GM23338 (cell line): ENCODE results near the gene KAT6B. TPM values are rescaled to one million over a fixed set of nuclear protein-coding genes. Genes with fewer than 3 reads are reported as not detected.

ENCODE experiments used
- ATAC-seq: fragments of 200-7000 bp; cut with Tn5 transposase; 3 replicates; pipeline ENCODE4 v1.9.1; 2020
- DNase-seq: peaks from one replicate; pipeline ENCODE4 v3.0.0-alpha.2; 2015; ENCODE audit warnings: low spot score
- H2AFZ ChIP-seq: fragments of 200-600 bp; sonication (generic); 2 replicates; pipeline ENCODE4 v1.8.0; 2016; ENCODE audit warnings: antibody characterized with exemption, mild to moderate bottlenecking, moderate library complexity
- H3F3A ChIP-seq: fragments of 200-600 bp; sonication (generic); replicated peaks from 2 replicates; pipeline ENCODE4 v1.8.0; 2017; ENCODE audit warnings: antibody characterized with exemption, mixed run types, low read depth
- H3K27ac ChIP-seq: fragments of 200-600 bp; sonication (generic); 2 replicates; pipeline ENCODE4 v1.6.1; 2016; ENCODE audit warnings: low read depth
- H3K27me3 ChIP-seq: fragments of 200-600 bp; sonication (generic); 2 replicates; pipeline ENCODE4 v1.8.0; 2016; ENCODE audit warnings: mild to moderate bottlenecking, mixed run types, moderate library complexity; ENCODE audit not compliant: insufficient read depth
- H3K36me3 ChIP-seq: fragments of 200-600 bp; sonication (generic); 2 replicates; pipeline ENCODE4 v1.8.0; 2016; ENCODE audit warnings: mild to moderate bottlenecking; ENCODE audit not compliant: insufficient read depth
- H3K4me1 ChIP-seq: fragments of 200-600 bp; sonication (generic); 2 replicates; pipeline ENCODE4 v1.8.0; 2016; ENCODE audit warnings: mild to moderate bottlenecking, moderate library complexity; ENCODE audit not compliant: insufficient read depth
- H3K4me2 ChIP-seq: fragments of 200-600 bp; sonication (generic); 2 replicates; pipeline ENCODE4 v1.7.1; 2017; ENCODE audit warnings: mixed run types
- H3K4me3 ChIP-seq: fragments of 200-600 bp; sonication (generic); 2 replicates; pipeline ENCODE4 v1.6.1; 2016; ENCODE audit warnings: mixed run types
- H3K79me2 ChIP-seq: fragments of 200-600 bp; sonication (generic); replicated peaks from 2 replicates; pipeline ENCODE4 v1.8.0; 2017; ENCODE audit warnings: mild to moderate bottlenecking; ENCODE audit not compliant: insufficient read depth
- H3K9me2 ChIP-seq: fragments of 200-600 bp; sonication (generic); 2 replicates; pipeline ENCODE4 v1.8.0; 2017; ENCODE audit not compliant: insufficient read depth
- H4K20me1 ChIP-seq: fragments of 200-600 bp; sonication (generic); replicated peaks from 2 replicates; pipeline ENCODE4 v1.8.0; 2017; ENCODE audit warnings: mild to moderate bottlenecking; ENCODE audit not compliant: insufficient read depth
- H3K27ac Mint-ChIP-seq: 2 replicates; pipeline ENCODE4 v1.8.0; 2020; ENCODE audit warnings: inconsistent platforms, mild to moderate bottlenecking, moderate library complexity, mixed read lengths
- H3K27me3 Mint-ChIP-seq: 3 replicates; pipeline ENCODE4 v1.8.0; 2022; ENCODE audit warnings: low read depth, mild to moderate bottlenecking, moderate library complexity, mixed read lengths, inconsistent platforms; ENCODE audit not compliant: insufficient read depth, poor library complexity
- H3K36me3 Mint-ChIP-seq: 3 replicates; pipeline ENCODE4 v1.8.0; 2021; ENCODE audit warnings: low read depth, mild to moderate bottlenecking, inconsistent platforms, moderate library complexity, mixed read lengths
- H3K4me1 Mint-ChIP-seq: 3 replicates; pipeline ENCODE4 v1.8.0; 2020; ENCODE audit warnings: mild to moderate bottlenecking, inconsistent platforms, mixed read lengths
- H3K4me3 Mint-ChIP-seq: 3 replicates; pipeline ENCODE4 v1.8.0; 2021; ENCODE audit warnings: moderate library complexity, mild to moderate bottlenecking, inconsistent platforms, mixed read lengths
- H3K9me3 Mint-ChIP-seq: 3 replicates; pipeline ENCODE4 v1.8.0; 2020; ENCODE audit warnings: moderate library complexity, mild to moderate bottlenecking, inconsistent platforms, mixed read lengths
- CREB1 ChIP-seq: fragments of 250-450 bp; sonication (Bioruptor Pico); IDR thresholded peaks from 2 replicates; pipeline ENCODE4 v1.5.0; 2020; ENCODE audit warnings: low read depth, mild to moderate bottlenecking, moderate library complexity
- EZH2 ChIP-seq: fragments of 200-600 bp; sonication (generic); IDR thresholded peaks from one replicate; pipeline ENCODE4 v1.8.0; 2017; ENCODE audit warnings: antibody characterized with exemption, mild to moderate bottlenecking, low read depth; ENCODE audit not compliant: unreplicated experiment
- EZH2phosphoT487 ChIP-seq: fragments of 200-600 bp; sonication (generic); IDR thresholded peaks from one replicate; pipeline ENCODE4 v1.8.1; 2018; ENCODE audit warnings: antibody characterized with exemption; ENCODE audit not compliant: unreplicated experiment
- JUNB ChIP-seq: IDR thresholded peaks from one replicate; pipeline ENCODE4 v1.6.1; 2016; ENCODE audit warnings: antibody characterized with exemption; ENCODE audit not compliant: unreplicated experiment
- NANOG ChIP-seq: IDR thresholded peaks from 2 replicates; pipeline ENCODE4 v1.6.1; 2016; ENCODE audit warnings: antibody characterized with exemption, borderline replicate concordance
- POLR2AphosphoS5 ChIP-seq: IDR thresholded peaks from 2 replicates; pipeline ENCODE4 v1.6.1; 2016; ENCODE audit warnings: antibody characterized with exemption, low read depth
- STAT1 ChIP-seq: IDR thresholded peaks from one replicate; pipeline ENCODE4 v1.6.1; 2016; ENCODE audit warnings: antibody characterized with exemption; ENCODE audit not compliant: unreplicated experiment
- ZNF114 ChIP-seq: fragments of 250-450 bp; sonication (Bioruptor Pico); IDR thresholded peaks from 2 replicates; pipeline ENCODE4 v1.5.0; 2020; ENCODE audit warnings: mild to moderate bottlenecking, moderate library complexity
- ZNF331 ChIP-seq: fragments of 250-450 bp; sonication (Bioruptor Pico); IDR thresholded peaks from 2 replicates; pipeline ENCODE4 v1.5.0; 2020; ENCODE audit warnings: low read depth, mild to moderate bottlenecking, moderate library complexity
- polyA plus RNA-seq: library from polyadenylated mRNA; unstranded; fragments of >200 nt; fragmentation: Nextera tagmentation; extraction: Ambion mirVana; gene quantifications from 2 replicates; pipeline ENCODE4 v1.2.1, GENCODE V29; 2016
- total RNA-seq: library from RNA; depleted of rRNA; stranded (reverse); fragments of >200 nt; shearing (Covaris generic); gene quantifications from 2 replicates; pipeline ENCODE4 v1.2.3, GENCODE V29; 2014
- TF ChIP-seq, protein P1 (sequence below), 2 experiments: fragments of 200-600 bp in 1 of 2; sonication (generic) in 1 of 2; conservative IDR thresholded peaks; 2 replicates each; pipeline versions ENCODE4 v1.5.1 to v1.6.1; 2016 to 2017; ENCODE audit warnings: antibody characterized with exemption in 2 of 2, low read depth in 2 of 2, mild to moderate bottlenecking in 2 of 2, moderate library complexity in 1 of 2
- TF ChIP-seq, protein P2 (sequence below): IDR thresholded peaks from one replicate; pipeline ENCODE4 v1.6.1; 2018; ENCODE audit warnings: antibody characterized with exemption; ENCODE audit not compliant: unreplicated experiment
- TF ChIP-seq, protein P3 (sequence below): fragments of 250-450 bp; sonication (Bioruptor Pico); IDR thresholded peaks from 2 replicates; pipeline ENCODE4 v1.5.0; 2020; ENCODE audit warnings: mild to moderate bottlenecking, moderate library complexity
- TF ChIP-seq, protein P4 (sequence below): IDR thresholded peaks from 2 replicates; pipeline ENCODE4 v1.6.1; 2016; ENCODE audit warnings: antibody characterized with exemption

The KAT6B gene
- total and polyA plus RNA-seq, 2 experiments from 2014 or later = 21.3 to 31.4 TPM

DNA sequence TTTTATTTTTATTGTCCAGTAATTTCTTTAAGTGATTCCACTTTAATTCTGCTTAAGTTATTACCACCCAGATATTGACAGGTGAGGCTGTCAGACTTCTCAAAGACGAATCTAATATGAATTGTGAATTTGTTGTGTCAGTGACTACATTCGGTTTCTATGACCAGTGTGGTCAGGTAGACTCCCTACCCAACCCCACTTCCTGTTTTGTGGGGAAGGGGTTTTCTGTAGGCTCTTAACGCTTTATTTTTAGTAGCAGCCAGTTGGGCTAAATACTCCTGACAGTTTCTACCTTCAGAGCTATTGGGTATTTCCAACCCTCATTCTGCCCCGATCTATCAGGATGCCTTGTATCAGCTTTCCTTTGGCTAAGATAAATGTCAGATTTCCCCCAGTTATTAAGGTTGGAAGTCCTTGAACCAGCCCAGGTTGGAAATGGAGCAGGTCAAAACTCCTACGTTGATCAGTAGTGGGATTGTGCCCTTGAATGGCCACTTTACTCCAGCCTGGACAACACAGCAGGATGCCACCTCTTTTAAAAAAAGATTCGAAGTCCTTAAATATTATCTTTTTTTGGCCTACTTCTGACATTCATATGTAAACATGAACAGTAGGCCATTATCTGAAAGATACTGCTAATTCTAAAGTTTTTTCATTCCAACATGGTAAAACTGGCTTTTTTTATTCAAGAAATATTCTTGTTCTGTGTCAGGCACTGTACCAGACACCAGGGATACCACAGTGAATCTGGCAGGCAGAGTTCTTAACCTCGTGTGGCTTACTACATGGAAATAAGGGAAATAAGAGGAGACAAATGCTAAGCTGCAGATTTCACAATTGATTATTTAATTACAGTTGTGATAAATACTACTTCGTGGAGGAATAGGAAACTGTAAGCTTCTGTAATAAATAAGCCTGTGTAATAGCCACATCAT, 151.8 kb downstream of the KAT6B start:
- no peaks in the 10 kb centered on the region for H3K79me2 ChIP-seq
- H3K9me3 Mint-ChIP-seq = no peaks in the 10 kb centered on the region
- no peak overlapping the region for H3K4me2 ChIP-seq
- H3K4me3 ChIP-seq = no peak overlapping the region
- no peaks in the 10 kb centered on the region for H3K4me1 Mint-ChIP-seq
- H3K4me1 ChIP-seq = no peaks in the 10 kb centered on the region
- no peak overlapping the region for H3K27ac Mint-ChIP-seq
- TF ChIP-seq, protein P1, sequence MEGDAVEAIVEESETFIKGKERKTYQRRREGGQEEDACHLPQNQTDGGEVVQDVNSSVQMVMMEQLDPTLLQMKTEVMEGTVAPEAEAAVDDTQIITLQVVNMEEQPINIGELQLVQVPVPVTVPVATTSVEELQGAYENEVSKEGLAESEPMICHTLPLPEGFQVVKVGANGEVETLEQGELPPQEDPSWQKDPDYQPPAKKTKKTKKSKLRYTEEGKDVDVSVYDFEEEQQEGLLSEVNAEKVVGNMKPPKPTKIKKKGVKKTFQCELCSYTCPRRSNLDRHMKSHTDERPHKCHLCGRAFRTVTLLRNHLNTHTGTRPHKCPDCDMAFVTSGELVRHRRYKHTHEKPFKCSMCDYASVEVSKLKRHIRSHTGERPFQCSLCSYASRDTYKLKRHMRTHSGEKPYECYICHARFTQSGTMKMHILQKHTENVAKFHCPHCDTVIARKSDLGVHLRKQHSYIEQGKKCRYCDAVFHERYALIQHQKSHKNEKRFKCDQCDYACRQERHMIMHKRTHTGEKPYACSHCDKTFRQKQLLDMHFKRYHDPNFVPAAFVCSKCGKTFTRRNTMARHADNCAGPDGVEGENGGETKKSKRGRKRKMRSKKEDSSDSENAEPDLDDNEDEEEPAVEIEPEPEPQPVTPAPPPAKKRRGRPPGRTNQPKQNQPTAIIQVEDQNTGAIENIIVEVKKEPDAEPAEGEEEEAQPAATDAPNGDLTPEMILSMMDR (conservative IDR thresholded peaks at IDR 0.05; ENCODE audit: low read depth in 2 of 2) = no peak
- no peak for TF ChIP-seq POLR2AphosphoS5
- TF ChIP-seq, protein P2, sequence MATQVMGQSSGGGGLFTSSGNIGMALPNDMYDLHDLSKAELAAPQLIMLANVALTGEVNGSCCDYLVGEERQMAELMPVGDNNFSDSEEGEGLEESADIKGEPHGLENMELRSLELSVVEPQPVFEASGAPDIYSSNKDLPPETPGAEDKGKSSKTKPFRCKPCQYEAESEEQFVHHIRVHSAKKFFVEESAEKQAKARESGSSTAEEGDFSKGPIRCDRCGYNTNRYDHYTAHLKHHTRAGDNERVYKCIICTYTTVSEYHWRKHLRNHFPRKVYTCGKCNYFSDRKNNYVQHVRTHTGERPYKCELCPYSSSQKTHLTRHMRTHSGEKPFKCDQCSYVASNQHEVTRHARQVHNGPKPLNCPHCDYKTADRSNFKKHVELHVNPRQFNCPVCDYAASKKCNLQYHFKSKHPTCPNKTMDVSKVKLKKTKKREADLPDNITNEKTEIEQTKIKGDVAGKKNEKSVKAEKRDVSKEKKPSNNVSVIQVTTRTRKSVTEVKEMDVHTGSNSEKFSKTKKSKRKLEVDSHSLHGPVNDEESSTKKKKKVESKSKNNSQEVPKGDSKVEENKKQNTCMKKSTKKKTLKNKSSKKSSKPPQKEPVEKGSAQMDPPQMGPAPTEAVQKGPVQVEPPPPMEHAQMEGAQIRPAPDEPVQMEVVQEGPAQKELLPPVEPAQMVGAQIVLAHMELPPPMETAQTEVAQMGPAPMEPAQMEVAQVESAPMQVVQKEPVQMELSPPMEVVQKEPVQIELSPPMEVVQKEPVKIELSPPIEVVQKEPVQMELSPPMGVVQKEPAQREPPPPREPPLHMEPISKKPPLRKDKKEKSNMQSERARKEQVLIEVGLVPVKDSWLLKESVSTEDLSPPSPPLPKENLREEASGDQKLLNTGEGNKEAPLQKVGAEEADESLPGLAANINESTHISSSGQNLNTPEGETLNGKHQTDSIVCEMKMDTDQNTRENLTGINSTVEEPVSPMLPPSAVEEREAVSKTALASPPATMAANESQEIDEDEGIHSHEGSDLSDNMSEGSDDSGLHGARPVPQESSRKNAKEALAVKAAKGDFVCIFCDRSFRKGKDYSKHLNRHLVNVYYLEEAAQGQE = no peak
- TF ChIP-seq, protein P3, sequence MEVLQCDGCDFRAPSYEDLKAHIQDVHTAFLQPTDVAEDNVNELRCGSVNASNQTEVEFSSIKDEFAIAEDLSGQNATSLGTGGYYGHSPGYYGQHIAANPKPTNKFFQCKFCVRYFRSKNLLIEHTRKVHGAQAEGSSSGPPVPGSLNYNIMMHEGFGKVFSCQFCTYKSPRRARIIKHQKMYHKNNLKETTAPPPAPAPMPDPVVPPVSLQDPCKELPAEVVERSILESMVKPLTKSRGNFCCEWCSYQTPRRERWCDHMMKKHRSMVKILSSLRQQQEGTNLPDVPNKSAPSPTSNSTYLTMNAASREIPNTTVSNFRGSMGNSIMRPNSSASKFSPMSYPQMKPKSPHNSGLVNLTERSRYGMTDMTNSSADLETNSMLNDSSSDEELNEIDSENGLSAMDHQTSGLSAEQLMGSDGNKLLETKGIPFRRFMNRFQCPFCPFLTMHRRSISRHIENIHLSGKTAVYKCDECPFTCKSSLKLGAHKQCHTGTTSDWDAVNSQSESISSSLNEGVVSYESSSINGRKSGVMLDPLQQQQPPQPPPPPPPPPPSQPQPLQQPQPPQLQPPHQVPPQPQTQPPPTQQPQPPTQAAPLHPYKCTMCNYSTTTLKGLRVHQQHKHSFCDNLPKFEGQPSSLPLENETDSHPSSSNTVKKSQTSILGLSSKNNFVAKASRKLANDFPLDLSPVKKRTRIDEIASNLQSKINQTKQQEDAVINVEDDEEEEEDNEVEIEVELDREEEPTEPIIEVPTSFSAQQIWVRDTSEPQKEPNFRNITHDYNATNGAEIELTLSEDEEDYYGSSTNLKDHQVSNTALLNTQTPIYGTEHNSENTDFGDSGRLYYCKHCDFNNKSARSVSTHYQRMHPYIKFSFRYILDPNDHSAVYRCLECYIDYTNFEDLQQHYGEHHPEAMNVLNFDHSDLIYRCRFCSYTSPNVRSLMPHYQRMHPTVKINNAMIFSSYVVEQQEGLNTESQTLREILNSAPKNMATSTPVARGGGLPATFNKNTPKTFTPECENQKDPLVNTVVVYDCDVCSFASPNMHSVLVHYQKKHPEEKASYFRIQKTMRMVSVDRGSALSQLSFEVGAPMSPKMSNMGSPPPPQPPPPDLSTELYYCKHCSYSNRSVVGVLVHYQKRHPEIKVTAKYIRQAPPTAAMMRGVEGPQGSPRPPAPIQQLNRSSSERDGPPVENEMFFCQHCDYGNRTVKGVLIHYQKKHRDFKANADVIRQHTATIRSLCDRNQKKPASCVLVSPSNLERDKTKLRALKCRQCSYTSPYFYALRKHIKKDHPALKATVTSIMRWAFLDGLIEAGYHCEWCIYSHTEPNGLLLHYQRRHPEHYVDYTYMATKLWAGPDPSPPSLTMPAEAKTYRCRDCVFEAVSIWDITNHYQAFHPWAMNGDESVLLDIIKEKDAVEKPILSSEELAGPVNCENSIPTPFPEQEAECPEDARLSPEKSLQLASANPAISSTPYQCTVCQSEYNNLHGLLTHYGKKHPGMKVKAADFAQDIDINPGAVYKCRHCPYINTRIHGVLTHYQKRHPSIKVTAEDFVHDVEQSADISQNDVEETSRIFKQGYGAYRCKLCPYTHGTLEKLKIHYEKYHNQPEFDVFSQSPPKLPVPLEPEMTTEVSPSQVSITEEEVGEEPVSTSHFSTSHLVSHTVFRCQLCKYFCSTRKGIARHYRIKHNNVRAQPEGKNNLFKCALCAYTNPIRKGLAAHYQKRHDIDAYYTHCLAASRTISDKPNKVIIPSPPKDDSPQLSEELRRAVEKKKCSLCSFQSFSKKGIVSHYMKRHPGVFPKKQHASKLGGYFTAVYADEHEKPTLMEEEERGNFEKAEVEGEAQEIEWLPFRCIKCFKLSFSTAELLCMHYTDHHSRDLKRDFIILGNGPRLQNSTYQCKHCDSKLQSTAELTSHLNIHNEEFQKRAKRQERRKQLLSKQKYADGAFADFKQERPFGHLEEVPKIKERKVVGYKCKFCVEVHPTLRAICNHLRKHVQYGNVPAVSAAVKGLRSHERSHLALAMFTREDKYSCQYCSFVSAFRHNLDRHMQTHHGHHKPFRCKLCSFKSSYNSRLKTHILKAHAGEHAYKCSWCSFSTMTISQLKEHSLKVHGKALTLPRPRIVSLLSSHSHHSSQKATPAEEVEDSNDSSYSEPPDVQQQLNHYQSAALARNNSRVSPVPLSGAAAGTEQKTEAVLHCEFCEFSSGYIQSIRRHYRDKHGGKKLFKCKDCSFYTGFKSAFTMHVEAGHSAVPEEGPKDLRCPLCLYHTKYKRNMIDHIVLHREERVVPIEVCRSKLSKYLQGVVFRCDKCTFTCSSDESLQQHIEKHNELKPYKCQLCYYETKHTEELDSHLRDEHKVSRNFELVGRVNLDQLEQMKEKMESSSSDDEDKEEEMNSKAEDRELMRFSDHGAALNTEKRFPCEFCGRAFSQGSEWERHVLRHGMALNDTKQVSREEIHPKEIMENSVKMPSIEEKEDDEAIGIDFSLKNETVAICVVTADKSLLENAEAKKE (CRISPR knock-in tag) = no peak
- TF ChIP-seq ZNF114 (CRISPR knock-in tag) = no peak
- TF ChIP-seq NANOG = no peak
- no peak for TF ChIP-seq CREB1 (CRISPR knock-in tag)
- no peak for TF ChIP-seq ZNF331
- TF ChIP-seq EZH2phosphoT487 = no peak
- no peak for TF ChIP-seq EZH2
- TF ChIP-seq, protein P4, sequence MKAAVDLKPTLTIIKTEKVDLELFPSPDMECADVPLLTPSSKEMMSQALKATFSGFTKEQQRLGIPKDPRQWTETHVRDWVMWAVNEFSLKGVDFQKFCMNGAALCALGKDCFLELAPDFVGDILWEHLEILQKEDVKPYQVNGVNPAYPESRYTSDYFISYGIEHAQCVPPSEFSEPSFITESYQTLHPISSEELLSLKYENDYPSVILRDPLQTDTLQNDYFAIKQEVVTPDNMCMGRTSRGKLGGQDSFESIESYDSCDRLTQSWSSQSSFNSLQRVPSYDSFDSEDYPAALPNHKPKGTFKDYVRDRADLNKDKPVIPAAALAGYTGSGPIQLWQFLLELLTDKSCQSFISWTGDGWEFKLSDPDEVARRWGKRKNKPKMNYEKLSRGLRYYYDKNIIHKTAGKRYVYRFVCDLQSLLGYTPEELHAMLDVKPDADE = no peak
- TF ChIP-seq STAT1 = no peak
- TF ChIP-seq JUNB = no peak
- H3K36me3 ChIP-seq = no peaks in the 10 kb centered on the region
- H3K27ac ChIP-seq = no peak overlapping the region
- no peak overlapping the region for H2AFZ ChIP-seq
- DNase-seq (no peak), ATAC-seq (no peak)
- H3K36me3 Mint-ChIP-seq = peaks cover 6% of the 10 kb centered on the region; the same call in 2 of the 3 replicates
- no peak overlapping the region for H3K4me3 Mint-ChIP-seq
- no peaks in the 10 kb centered on the region for H3F3A ChIP-seq
- no peaks in the 10 kb centered on the region for H4K20me1 ChIP-seq
- no peaks in the 10 kb centered on the region for H3K9me2 ChIP-seq
- H3K27me3 ChIP-seq = no peaks in the 10 kb centered on the region
- H3K27me3 Mint-ChIP-seq = peaks cover 1% of the 10 kb centered on the region
